NCI-H524 treated with DMSO at 0.1 percent for 48 hours (cell line): Measurements from ENCODE around the gene TRIP12.
"Not testable (repeated sequence)": the region's sequence is repeated elsewhere in the genome, so short reads cannot be mapped to it uniquely, and the experiment has no call there.

Experiments used
- DNase-seq: peaks from one replicate; lab custom pipeline; 2025; lab: John Stamatoyannopoulos, UW

The TRIP12 gene

DNA sequence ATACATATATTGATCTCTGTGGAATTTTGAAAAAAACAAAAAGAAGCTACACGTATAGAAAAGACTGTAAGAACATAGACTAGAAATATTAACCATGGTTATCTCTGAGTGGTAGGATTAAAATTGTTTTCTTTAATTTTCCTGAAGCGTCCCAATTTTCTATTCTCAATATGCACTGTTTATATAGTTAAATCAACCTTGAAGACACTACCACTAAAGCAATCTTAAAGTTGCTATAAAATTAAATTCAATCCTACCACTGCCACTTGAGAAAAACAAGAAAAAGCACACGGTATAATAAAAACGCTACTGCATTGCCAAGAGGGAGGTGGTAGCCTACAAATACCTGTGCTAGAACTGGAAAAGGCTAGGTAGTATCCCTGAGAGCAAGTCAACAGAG, 47.2 kb downstream of the TRIP12 start:
- no peak for DNase-seq

DNA sequence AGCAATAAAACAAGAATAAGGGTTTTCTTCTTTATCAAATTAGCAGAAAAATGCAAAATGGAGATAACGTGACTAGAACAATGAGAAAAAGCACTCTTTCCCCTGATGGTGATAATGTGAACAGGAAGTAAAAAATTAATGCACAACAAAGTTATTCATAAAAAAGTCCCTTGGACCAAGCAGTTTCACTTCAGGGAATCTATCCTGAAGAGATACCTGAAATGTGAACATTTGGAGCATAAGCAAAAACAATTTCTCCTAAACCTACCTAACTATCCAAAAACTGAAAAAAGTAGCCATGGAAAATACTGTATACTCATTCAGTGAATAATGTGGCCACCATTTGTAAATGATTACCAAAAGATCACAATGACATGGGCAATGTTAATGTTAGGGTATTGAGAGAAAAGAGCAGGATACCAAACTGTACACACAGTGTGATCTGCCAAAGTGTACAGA, 48.7 kb downstream of the TRIP12 start:
- DNase-seq = no peak

DNA sequence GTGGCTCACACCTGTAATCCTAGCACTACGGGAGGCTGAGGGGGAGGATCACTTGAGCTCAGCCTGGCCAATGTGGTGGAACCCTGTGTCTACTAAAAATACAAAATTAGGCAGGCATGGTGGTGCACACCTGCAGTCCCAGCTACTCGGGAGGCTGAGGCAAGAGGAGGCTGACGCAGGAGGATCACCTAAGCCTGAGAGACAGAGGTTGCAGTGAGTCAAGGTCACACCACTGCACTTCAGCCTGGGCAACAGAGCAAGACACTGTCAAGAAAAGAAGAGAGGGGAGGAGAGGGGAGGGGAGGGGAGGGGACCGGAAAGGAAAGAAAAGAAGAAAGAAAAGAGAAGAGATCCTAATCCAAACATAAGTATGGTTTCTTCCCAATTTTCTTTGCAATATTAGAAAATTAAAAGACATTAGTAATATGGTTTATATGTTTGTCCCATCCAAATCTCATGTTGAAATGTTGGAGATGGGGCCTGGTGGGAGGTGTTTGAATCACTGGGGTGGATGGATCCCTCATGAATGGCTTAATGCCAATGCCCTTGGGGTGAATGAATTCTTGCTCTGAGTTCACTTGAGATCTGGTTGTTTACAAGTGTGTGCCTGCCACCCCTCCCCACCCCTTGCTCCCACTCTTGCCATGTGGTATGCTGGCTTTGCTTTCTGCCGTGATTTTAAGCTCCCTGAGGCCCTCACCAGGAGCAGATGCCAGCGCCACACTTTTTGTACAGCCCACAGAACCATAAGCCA, 50.7 kb downstream of the TRIP12 start:
- DNase-seq = no peak

DNA sequence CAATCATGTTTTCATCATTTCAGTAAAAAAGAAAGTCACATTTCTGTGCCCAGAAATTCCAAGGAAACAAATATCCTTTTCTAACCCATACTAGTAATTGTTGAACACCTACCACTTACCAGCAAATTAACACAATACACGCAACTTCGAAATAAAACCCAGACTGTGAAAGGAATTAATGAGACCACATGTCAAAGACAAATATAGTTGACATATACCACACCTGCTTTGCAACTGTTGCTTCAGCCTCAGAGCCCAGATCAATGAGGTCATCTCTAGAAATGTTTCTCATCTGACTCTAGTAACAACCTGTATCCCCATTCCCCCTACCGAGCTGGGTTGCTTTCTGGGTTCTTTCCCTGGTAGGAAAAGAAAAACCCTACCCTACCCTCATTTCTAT, 52.6 kb downstream of the TRIP12 start:
- no peak for DNase-seq

DNA sequence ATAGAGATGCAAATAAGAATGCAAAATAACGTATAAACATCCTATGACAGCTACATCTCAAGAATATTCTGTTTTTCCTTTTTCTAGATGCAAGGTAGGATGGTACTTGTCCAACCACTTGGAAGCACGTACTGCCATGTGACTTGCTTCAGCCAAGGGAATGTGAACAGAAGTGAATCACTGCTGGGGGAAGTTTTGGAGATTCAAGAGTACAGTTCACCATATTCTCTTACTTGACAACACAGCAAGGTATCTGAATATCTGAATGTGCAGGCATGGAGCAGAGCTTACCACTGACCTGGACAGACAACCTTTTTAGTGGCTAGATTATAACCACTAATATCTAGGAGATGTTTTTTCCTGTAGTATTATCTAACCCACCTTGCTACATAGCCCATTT, 53.0 kb downstream of the TRIP12 start:
- no peak for DNase-seq

DNA sequence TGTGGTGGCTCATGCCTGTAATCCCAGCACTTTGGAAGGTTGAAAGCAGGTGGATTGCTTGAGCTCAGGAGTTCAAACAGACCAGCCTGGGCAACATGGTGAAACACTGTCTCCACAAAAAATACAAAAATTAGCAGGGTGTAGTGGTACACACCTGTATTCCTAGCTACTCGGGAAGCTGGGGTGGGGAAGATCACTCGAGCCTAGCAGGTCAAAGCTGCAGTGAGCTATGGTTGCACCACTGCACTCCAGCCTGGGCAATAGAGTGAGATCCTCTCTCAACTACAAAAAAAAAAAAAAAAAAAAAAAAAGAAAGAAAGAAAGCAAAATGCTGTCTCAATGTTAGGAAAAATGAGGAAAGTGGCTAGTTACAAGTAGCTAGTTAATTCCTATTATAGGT, 56.8 kb downstream of the TRIP12 start:
- no peak for DNase-seq

DNA sequence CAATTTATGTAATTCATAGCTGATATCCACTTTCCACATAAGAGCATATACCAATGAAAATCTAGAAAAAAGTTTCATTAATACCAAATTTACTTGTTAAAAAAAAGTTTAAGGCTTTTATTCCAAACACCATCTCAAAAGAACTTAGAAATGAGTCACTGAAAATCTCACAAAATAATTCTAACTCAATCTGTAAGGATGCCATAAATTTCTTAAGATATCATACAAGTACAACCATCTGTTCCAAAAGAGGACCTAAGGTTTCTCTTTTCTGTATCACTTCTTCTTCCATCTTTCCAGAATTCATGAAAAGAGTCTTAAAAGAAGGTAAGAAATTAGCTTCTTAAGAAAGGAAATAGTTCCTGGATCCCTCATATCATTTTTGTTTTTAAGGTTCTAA, 60.4 kb downstream of the TRIP12 start:
- no peak for DNase-seq

DNA sequence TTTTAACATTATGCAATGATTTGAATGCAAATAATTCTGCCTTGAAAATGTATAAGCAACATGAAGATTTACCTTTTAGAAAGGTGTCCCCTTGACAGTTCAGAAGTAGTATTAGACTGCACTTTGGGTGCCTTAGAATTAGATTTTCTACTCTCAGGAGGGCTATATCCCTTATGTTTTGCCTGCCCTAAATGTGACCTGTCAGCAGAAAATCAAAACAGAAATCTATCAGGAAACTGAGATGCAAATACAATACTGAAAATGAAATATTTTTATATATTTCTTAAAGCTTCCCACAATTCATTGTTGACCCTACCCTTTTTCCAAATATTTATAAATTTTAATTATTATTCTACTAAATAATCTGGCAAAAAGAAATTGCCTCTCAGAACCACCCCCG, 61.5 kb downstream of the TRIP12 start:
- DNase-seq = no peak

DNA sequence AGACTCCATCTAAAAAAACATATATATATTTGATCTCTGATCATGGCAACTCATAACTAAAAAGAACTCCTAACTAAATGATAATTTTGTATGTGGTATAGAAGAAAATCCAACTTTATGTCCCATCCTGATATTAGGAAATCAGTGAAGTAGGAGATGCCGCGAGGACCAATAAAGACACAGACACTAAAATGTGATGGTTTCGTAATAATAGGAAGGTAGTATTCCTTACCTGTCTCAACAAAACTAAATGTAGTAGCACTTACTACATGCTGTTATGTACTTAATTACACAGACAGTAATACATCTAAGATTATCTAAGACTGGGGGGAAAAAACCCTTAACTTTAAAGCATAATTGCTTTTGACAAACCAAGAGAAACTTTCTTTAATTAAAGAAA, 63.5 kb downstream of the TRIP12 start:
- no peak for DNase-seq

DNA sequence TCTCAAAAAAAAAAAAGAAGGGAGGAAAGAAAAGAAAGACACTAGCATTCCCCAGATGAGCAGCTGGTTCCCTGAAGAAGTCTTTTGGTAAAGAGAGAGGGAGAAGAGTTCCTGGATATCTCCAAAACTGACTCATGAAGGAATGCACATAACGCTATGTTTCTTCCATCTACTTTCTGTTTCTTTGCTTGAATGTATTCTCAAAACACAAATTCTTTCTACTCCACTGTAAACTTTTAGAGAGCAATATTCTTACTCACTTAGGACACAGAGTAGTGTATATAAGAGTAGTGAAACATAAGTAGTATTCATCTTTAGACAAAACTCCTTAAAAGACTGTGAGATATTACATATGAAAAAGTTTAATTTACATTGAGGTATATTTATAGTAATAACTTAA, 64.2 kb downstream of the TRIP12 start:
- no peak for DNase-seq

DNA sequence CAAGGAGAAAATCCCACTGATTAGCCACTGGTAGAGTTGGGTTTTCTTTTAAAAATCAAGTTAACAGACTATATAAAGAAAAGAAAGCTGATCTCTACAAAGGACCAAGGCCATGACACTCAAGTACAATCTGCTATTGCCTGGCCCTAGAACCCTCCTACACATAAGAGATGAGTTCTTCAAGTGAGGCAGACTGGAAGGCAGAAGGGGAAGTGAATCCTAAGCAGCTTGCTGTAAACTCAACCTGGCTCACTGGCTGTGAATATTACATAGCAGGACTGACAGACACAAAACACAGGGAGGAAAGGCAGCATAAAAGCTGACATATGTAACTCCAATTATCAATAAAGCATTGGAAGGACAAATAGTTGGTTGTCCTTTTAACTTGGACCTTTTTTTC, 65.4 kb downstream of the TRIP12 start:
- DNase-seq = no peak

DNA sequence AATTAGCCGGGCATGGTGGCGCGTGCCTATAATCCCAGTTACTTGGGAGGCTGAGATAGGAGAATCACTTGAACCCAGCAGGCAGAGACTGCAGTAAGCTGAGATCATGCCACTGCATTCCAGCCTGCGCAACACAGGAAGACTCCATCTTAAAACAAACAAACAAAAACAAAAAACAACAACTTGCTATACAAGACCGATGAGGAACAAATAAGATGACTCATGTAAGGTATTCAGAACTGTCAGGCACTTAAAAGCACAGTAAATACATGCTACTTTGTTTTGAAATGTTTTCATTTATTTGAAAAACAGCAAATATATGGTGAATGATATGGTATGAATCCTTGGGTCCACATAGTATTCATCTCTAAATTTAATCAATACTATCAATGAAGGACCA, 66.7 kb downstream of the TRIP12 start:
- DNase-seq = no peak

DNA sequence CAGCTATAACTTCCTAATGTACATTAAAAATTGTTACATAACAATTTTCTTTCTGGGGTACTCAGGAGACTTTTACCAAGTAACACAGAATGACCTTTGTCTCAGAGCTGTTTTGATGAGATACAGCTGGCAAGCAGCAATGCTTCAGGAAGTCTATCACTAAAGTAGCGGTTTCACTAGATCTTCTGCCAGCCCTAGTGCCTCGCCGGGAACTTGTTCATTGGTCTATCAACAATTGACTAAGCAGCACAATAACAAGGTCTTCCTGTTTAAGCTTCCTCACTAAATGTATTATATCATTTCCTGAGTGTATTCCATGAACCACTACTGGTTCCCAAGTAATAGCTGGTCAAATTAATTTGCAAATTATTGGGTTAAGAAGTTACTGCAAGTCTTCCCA, 69.2 kb downstream of the TRIP12 start:
- no peak for DNase-seq

DNA sequence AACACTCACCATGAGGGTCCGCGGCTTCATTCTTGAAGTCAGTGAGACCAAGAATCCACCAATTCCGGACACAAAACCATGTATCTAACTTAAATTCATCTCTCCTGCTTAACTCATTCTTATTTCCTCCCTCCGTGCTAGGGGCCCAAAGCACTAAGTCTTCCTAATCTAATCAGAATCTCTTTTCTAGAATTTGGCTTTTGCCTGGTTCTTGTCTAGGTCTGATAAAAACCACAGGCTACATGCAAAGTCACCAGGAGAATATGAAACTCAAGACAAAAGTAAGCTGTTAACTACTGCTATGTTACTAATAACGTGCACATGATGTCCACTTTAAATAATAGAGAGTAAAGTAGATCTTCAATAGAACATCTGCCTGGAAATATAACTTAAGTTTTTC, 69.9 kb downstream of the TRIP12 start:
- no peak for DNase-seq

DNA sequence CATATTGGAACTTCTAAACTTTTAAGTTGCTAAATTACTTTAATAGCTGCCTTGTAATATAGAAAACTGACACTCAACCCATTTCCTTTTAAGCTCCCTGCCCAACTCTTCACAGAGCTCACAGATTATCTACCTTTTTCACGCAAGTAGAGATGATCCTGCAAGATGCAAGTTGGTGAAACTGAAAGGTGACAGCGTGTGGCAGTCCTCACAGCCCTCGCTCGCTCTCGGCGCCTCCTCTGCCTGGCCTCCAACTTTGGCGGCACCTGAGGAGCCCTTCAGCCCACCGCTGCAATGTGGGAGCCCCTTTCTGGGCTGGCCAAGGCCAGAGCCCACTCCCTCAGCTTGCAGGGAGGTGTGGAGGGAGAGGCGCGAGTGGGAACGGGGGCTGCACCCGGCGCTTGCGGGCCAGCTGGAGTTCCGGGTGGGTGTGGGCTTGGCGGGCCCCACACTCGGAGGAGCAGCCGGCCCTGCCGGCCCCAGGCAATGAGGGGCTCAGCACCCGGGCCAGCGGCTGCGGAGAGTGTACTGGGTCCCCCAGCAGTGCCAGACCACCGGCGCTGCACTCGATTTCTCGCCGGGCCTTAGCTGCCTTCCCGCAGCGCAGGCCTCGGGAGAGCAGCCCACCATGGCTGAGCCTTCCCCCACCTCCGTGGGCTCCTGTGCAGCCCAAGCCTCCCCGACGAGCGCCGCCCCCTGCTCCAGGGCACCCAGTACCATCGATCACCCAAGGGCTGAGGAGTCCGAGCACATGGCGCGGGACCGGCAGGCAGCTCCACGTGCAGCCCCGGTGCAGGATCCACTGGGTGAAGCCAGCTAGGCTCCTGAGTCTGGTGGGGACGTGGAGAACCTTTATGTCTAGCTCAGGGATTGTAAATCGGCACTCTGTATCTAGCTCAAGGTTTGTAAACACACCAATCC, 71.2 kb downstream of the TRIP12 start:
- not testable (repeated sequence) for DNase-seq

DNA sequence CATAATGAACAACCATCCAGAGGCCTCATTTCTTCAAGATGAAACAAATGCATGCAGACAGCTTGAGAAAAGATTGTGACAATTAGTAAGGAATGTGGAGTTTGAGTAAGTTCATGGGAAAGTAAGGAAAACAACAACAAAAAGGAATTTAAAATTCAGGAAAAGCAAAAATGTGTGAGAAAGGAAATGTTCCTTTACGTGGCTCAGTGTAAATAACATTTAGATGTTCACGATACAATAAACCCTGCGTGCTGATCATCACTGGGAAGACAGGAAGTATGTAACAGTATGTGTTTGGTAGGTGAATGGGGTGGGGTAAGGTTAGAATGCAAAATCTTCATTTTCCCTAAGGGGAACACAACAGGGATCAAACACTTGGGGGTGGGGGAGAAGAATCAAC, 72.7 kb downstream of the TRIP12 start:
- DNase-seq = no peak

DNA sequence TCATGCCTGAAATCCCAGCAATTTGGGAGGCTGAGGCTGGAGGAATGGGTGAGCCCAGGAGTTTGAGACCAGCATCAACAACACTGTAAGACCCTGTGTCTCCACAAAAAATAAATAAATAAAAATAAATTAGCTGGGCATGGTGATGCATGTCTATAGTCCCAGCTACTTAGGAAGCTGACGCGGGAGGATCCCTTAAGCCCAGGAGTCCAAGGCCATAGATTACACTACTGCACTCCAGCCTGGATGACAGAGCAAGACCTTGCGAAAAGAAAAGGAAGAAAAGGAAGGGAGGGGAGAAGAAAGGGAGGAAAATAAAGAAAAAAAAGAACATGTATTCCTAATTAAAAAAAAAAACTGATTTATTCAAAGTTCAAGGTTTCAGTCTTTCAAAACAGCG, 78.2 kb downstream of the TRIP12 start:
- no peak for DNase-seq

DNA sequence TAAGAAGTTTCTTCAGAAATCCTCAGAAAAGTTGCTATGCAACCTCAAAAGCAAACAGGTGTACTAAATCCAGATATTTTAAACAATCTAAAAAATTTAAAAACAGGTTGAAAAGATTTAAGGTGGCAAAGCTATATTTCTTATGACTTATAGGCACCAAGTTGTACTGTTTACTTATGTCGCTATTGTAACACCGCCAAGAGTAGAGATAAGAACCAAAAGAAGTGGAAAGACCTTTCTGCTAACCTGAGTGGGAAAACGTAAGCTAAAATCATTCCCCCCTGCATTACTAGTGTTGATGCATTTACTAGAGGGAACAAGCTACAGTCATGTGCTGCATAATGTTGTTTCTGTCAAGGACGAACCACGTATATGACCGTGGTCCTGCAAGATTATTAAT, 83.1 kb downstream of the TRIP12 start:
- no peak for DNase-seq

DNA sequence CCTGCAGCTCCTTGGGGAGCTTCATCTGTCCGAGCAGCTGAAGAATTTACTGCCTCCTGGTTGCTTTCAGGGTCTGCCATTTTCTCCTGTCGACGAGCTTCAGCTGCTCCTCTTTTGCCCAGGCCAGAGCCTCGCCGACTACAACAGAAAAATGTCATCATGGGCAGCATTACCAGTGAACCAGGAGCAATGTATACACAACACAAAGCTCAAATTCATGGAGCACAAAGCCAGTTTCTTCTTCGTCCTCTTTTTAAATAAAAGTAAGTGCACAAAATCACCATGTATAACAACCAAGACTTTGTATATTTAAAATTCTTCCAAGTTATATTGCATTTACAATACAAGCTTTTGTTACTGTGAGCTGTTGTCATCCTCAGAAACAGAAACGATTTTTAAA, 85.0 kb downstream of the TRIP12 start:
- no peak for DNase-seq

DNA sequence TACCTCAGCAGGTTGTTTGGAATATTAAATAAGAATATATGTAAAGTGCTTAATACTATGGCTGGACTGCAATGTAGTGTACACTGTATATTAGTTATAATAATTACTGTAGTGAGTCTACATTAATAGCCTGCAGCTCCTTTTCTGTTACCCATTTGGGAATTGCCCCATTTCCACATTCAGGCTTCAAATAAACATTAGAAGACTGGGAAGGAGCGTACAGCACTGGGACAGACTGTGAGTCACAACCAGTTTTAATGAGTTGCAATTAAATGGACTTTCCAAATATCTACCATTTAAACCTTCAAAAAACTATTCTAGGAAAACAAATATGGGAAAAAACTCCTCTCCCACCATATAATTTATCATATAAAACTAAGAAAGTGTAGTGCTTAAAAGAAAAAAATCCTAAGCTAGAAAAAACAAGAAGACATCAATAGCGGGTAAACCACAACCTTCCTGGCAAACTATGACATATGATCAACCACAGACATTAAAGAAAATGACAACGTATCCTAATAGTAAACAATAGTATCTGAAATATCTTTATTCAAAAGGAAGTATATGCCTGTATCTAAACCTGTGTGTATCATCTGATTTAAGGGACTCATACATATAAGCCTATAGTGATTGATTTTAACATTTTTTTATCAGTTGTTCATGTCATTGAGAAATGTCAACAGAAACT, 86.1 kb downstream of the TRIP12 start:
- DNase-seq = no peak

DNA sequence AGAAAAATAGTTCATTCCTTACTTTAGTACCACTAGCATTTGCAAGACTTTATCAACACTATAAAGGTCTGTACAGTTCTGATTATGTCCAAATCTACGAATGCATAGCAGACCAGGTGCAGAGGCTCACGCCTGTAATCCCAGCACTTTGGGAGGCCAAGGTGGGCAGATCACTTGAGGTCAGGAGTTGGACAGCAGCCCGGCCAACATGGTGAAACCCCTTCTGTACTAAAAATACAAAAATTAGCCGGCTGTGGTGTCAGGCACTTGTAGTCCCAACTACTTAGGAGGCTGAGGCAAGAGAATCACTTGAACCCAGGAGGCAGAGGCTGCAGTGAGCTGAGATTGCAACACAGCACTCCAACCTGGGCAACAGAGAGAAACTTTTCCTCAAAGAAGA, 87.4 kb downstream of the TRIP12 start:
- DNase-seq = not testable (repeated sequence)

DNA sequence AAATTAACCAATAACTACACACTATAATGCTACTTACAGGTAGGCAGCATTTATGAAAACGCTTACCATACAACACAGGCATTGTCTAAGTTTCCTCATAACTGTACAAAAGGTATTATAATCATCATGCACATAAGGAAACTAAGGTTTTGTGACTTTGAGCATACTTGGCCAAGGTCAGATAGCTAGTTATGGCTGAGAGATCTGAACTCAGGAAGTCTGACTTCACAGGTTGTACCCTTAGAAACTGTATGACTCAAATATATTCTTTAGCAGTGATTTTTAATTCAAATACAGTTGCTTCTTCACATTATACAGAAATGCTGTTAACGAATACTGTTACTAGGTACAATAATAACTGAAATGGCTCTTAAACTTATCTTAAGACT, 89.3 kb downstream of the TRIP12 start:
- DNase-seq = no peak
